Common myeloid progenitor, CD34-positive (primary cell): ENCODE measurements around the gene ARMH4. TPM values are rescaled to one million over a fixed set of nuclear protein-coding genes. Genes with fewer than 3 reads are reported as not detected.

ENCODE experiments used
- CTCF ChIA-PET: fragments of 350-600 bp; sonication (Branson Sonifier 250); formaldehyde crosslinking; loops from one replicate; lab custom pipeline; 2021; ENCODE audit warnings: antibody characterized with exemption; lab: Charles Lee
- POLR2A ChIA-PET: fragments of 350-600 bp; sonication (Branson Sonifier 250); formaldehyde crosslinking; loops from one replicate; lab custom pipeline; 2021; ENCODE audit warnings: antibody characterized with exemption; lab: Charles Lee
- DNase-seq, 3 donors: peaks; one replicate each; pipeline versions ENCODE4 v3.0.0 to v3.0.0-alpha.2; 2013
- H3K27ac ChIP-seq, 2 experiments: 1 replicate in 1 of 2; 2 replicates in 1 of 2; pipeline ENCODE4 v1.7.0; 2013; ENCODE audit warnings: inconsistent platforms in 2 of 2, low read length in 2 of 2, mild to moderate bottlenecking in 2 of 2, low read depth in 1 of 2, moderate library complexity in 1 of 2; ENCODE audit not compliant: severe bottlenecking in 2 of 2, insufficient read depth in 1 of 2, poor library complexity in 1 of 2
- H3K27me3 ChIP-seq, 5 experiments: replicated peaks in 2 of 5; 1 replicate in 3 of 5; 2 replicates in 2 of 5; pipeline versions ENCODE4 v1.6.1 to v1.7.0; 2013; ENCODE audit warnings: low read length in 4 of 5, mild to moderate bottlenecking in 2 of 5, moderate library complexity in 2 of 5, inconsistent platforms in 1 of 5; ENCODE audit not compliant: insufficient read depth in 5 of 5, control insufficient read depth in 4 of 5
- H3K36me3 ChIP-seq, 4 experiments: 1 replicate in 2 of 4; 2 replicates in 2 of 4; pipeline versions ENCODE4 v1.6.1 to v1.7.0; 2013; ENCODE audit warnings: low read length in 3 of 4, control low read depth in 1 of 4, mild to moderate bottlenecking in 1 of 4; ENCODE audit not compliant: control insufficient read depth in 4 of 4, insufficient read depth in 4 of 4
- H3K4me1 ChIP-seq, 4 experiments: 1 replicate in 3 of 4; 2 replicates in 1 of 4; pipeline versions ENCODE4 v1.6.1 to v1.7.1; 2013; ENCODE audit warnings: low read length in 3 of 4, mild to moderate bottlenecking in 3 of 4, control low read depth in 1 of 4, inconsistent platforms in 1 of 4, moderate library complexity in 1 of 4; ENCODE audit not compliant: control insufficient read depth in 4 of 4, insufficient read depth in 4 of 4; ENCODE audit errors: control extremely low read depth in 1 of 4
- H3K4me3 ChIP-seq, 7 experiments: 1 replicate in 4 of 7; 2 replicates in 3 of 7; pipeline versions ENCODE4 v1.5.1 to v1.7.0; 2013; ENCODE audit warnings: mild to moderate bottlenecking in 7 of 7, low read length in 6 of 7, moderate library complexity in 6 of 7, inconsistent platforms in 2 of 7, low read depth in 2 of 7, control low read depth in 1 of 7; ENCODE audit not compliant: insufficient read depth in 4 of 7, control insufficient read depth in 1 of 7; ENCODE audit errors: extremely low read depth in 1 of 7
- H3K9me3 ChIP-seq, 5 experiments: 1 replicate in 4 of 5; 2 replicates in 1 of 5; pipeline versions ENCODE4 v1.6.1 to v1.7.1; 2013; ENCODE audit warnings: low read length in 4 of 5, mild to moderate bottlenecking in 2 of 5, inconsistent platforms in 1 of 5, low read depth in 1 of 5, moderate library complexity in 1 of 5; ENCODE audit not compliant: control insufficient read depth in 4 of 5, insufficient read depth in 2 of 5; ENCODE audit errors: control extremely low read depth in 1 of 5
- WGBS: methylation state at CpG from one replicate; pipeline ENCODE4 v1.1.5; 2013; ENCODE audit not compliant: insufficient coverage; 5-methylcytosine and 5-hydroxymethylcytosine counted together
- polyA plus RNA-seq: library from polyadenylated mRNA; unstranded; fragments of 120-200 nt; gene quantifications from one replicate; pipeline ENCODE4 v1.2.1, GENCODE V29; 2013

ARMH4 gene
- polyA plus RNA-seq = 2.0 TPM

GRCh38 chr14:58152014-58152857 lies at the start of gene ARMH4:
TSS of gene ARMH4 (minus strand) at chr14:58152213. CDS start at chr14:58139358, 12,855 bp downstream.
- Histone ChIP-seq H3K4me1 (peaks cover 5 to 19% (median 16%) of the 10 kb centered on the region in 4 experiments), H3K9me3 (no peaks in the 10 kb centered on the region), H3K4me3 (peak within 1 kb of the TSS; percentile 59 to 92 (median 75)), H3K27ac (no peak within 1 kb of the TSS), H3K36me3 (no peaks in the 10 kb centered on the region), H3K27me3 (peaks cover 12 to 28% (median 20%) of the 10 kb centered on the region in 5 experiments)
- ChIA-PET POLR2A (interaction anchor here (0.6 kb wide), 1 partner anchor 303 kb away, joined by 3 read pairs; no protein-coding TSS in a partner anchor), CTCF (interaction anchor here (1.4 to 2.3 kb wide), 2 partner anchors 15 to 43 kb away, joined by 4 to 7 read pairs; no protein-coding TSS in a partner anchor)
- peak; percentile 87 to 93 (median 91) for DNase-seq
- WGBS = under 1% methylated on average over 58 of the region's 70 CpGs

- H3K9me3 ChIP-seq = no peaks in the 10 kb centered on the region
- H3K4me1 ChIP-seq = peaks cover 4 to 21% (median 18%) of the 10 kb centered on the region in 4 experiments
- peak overlapping the region in 6 of 7 experiments; percentile 86 to 99 (median 92) for H3K4me3 ChIP-seq
- DNase-seq = peak in 2 of 3 donors; percentile 46 to 53
- ChIA-PET CTCF (no interaction called here), POLR2A (interaction anchor here (0.7 to 1.0 kb wide), 3 partner anchors 9 to 97 kb away, joined by 3 read pairs; no protein-coding TSS in a partner anchor)
- H3K36me3 ChIP-seq = peaks cover 0 to 5% (median 4%) of the 10 kb centered on the region in 4 experiments
- no CpG with 5 or more reads among the region's 2 CpGs for WGBS
- H3K27ac ChIP-seq = peak overlapping the region; percentile 90 to 94
- peaks cover 0 to 2% (median 0%) of the 10 kb centered on the region in 5 experiments for H3K27me3 ChIP-seq
These were observed 48.8 kb upstream of the ARMH4 start for GRCh38 chr14:58200846-58201245.

- ChIA-PET POLR2A (interaction anchor here (0.7 to 1.0 kb wide), 3 partner anchors 9 to 97 kb away, joined by 3 read pairs; no protein-coding TSS in a partner anchor), CTCF (no interaction called here)
- WGBS = 0% methylated on average over 7 of the region's 11 CpGs
- Histone ChIP-seq H3K27me3 (peaks cover 0 to 2% (median 0%) of the 10 kb centered on the region in 5 experiments), H3K9me3 (no peaks in the 10 kb centered on the region), H3K36me3 (peaks cover 0 to 5% (median 4%) of the 10 kb centered on the region in 4 experiments), H3K4me1 (peaks cover 4 to 21% (median 18%) of the 10 kb centered on the region in 4 experiments), H3K27ac (peak overlapping the region; percentile 90 to 94), H3K4me3 (peak overlapping the region; percentile 86 to 99 (median 93))
- DNase-seq = no peak
These were observed 48.4 kb upstream of the ARMH4 start for GRCh38 chr14:58200480-58200841.

GRCh38 chr14:58199726-58200479 lies 47.9 kb upstream of the ARMH4 start, which contains the start of gene ACTR10:
TSS of gene ACTR10 (plus strand) at chr14:58200149. CDS start at chr14:58200218, 69 bp downstream.
- ChIA-PET CTCF (interaction anchor here (1.0 kb wide), 2 partner anchors 41 to 46 kb away, joined by 3 read pairs; no protein-coding TSS in a partner anchor), POLR2A (interaction anchor here (0.7 to 1.0 kb wide), 4 partner anchors 8 to 98 kb away, joined by 3 read pairs; partner anchors contain the start of gene PSMA3)
- Histone ChIP-seq H3K4me3 (peak within 1 kb of the TSS; percentile 86 to 99 (median 93)), H3K36me3 (peaks cover 0 to 5% (median 4%) of the 10 kb centered on the region in 4 experiments), H3K4me1 (peaks cover 4 to 21% (median 18%) of the 10 kb centered on the region in 4 experiments), H3K9me3 (no peaks in the 10 kb centered on the region), H3K27ac (peak within 1 kb of the TSS; percentile 90 to 94), H3K27me3 (peaks cover 0 to 2% (median 0%) of the 10 kb centered on the region in 5 experiments)
- DNase-seq = peak; percentile 82 to 91 (median 86)
- 0% methylated on average over 45 of the region's 78 CpGs for WGBS

GRCh38 chr14:58198086-58198485 lies 46.1 kb upstream of the ARMH4 start:
- CTCF ChIA-PET = no interaction called here
- no peak overlapping the region for H3K27ac ChIP-seq
- no peak for DNase-seq
- peaks cover 0 to 2% (median 0%) of the 10 kb centered on the region in 5 experiments for H3K27me3 ChIP-seq
- peaks cover 4 to 21% (median 18%) of the 10 kb centered on the region in 4 experiments for H3K4me1 ChIP-seq
- WGBS = no CpG with 5 or more reads among the region's 5 CpGs
- POLR2A ChIA-PET = no interaction called here
- H3K36me3 ChIP-seq = no peaks in the 10 kb centered on the region
- no peaks in the 10 kb centered on the region for H3K9me3 ChIP-seq
- H3K4me3 ChIP-seq = no peak overlapping the region

- Histone ChIP-seq H3K27me3 (peaks cover 0 to 2% (median 0%) of the 10 kb centered on the region in 5 experiments), H3K36me3 (no peaks in the 10 kb centered on the region), H3K4me1 (peaks cover 4 to 16% (median 14%) of the 10 kb centered on the region in 4 experiments), H3K9me3 (no peaks in the 10 kb centered on the region), H3K4me3 (no peak overlapping the region), H3K27ac (no peak overlapping the region)
- WGBS = no CpG with 5 or more reads among the region's 1 CpG
- ChIA-PET CTCF (interaction anchor here (0.7 kb wide), 1 partner anchor 43 kb away, joined by 4 read pairs; no protein-coding TSS in a partner anchor), POLR2A (no interaction called here)
- no peak for DNase-seq
These were observed 44.2 kb upstream of the ARMH4 start for GRCh38 chr14:58196198-58196597.
